IMR-90 (cell line): ENCODE results near the gene RPL37. TPM values are rescaled to one million over a fixed set of nuclear protein-coding genes. Genes with fewer than 3 reads are reported as not detected.

Experiments used
- ATAC-seq: fragments of 200-7000 bp; cut with Tn5 transposase; 2 replicates; pipeline ENCODE4 v1.9.1; 2020; ENCODE audit warnings: low read depth, mild to moderate bottlenecking, moderate library complexity
- BruUV-seq: library from RNA; stranded (reverse); fragments of 400-500 nt; replicated peaks from 2 replicates; lab custom pipeline; 2021; lab: Mats Ljungman, UMichigan
- CTCF ChIA-PET: fragments of 300-600 bp; formaldehyde crosslinking; extraction: SDS; loops from one replicate; lab custom pipeline; 2021; ENCODE audit warnings: antibody characterized with exemption; lab: Yijun Ruan, JAX
- POLR2A ChIA-PET: fragments of 300-600 bp; sonication (Branson Sonifier 250); formaldehyde crosslinking; loops from one replicate; lab custom pipeline; 2022; ENCODE audit warnings: antibody characterized with exemption; ENCODE audit not compliant: unreplicated experiment; lab: Charles Lee
- DNase-seq: peaks from one replicate; pipeline ENCODE4 v3.0.0; 2013
- H2AFZ ChIP-seq: replicated peaks from 2 replicates; pipeline ENCODE3; 2013; ENCODE audit warnings: low read length, mild to moderate bottlenecking; ENCODE audit not compliant: poor library complexity
- H2AK5ac ChIP-seq: 2 replicates; pipeline ENCODE4 v1.6.1; 2013; ENCODE audit warnings: low read depth, low read length, inconsistent platforms
- H2AK9ac ChIP-seq: replicated peaks from 2 replicates; pipeline ENCODE3; 2013; ENCODE audit warnings: mild to moderate bottlenecking, low read depth, low read length, moderate library complexity; ENCODE audit not compliant: poor library complexity
- H2BK120ac ChIP-seq: 2 replicates; pipeline ENCODE4 v1.6.1; 2013; ENCODE audit warnings: low read depth, low read length, inconsistent platforms
- H2BK15ac ChIP-seq: 3 replicates; pipeline ENCODE4 v1.6.1; 2013; ENCODE audit warnings: low read depth, low read length, inconsistent platforms
- H2BK20ac ChIP-seq: 2 replicates; pipeline ENCODE4 v1.6.1; 2013; ENCODE audit warnings: low read depth, mild to moderate bottlenecking, inconsistent platforms, low read length, moderate library complexity
- H2BK5ac ChIP-seq: 2 replicates; pipeline ENCODE4 v1.6.1; 2013; ENCODE audit warnings: mild to moderate bottlenecking, low read depth, low read length, inconsistent platforms; ENCODE audit not compliant: poor library complexity, severe bottlenecking
- H3K14ac ChIP-seq: replicated peaks from 2 replicates; pipeline ENCODE4 v1.6.1; 2013; ENCODE audit warnings: low read depth, low read length, inconsistent platforms
- H3K18ac ChIP-seq: 2 replicates; pipeline ENCODE4 v1.6.1; 2013; ENCODE audit warnings: low read depth, low read length, control low read depth
- H3K23ac ChIP-seq: 2 replicates; pipeline ENCODE4 v1.6.1; 2013; ENCODE audit warnings: low read depth, low read length, inconsistent platforms
- H3K27ac ChIP-seq: 2 replicates; pipeline ENCODE4 v1.5.1; 2013; ENCODE audit warnings: mild to moderate bottlenecking, control low read depth, low read length; ENCODE audit not compliant: insufficient read depth
- H3K27me3 ChIP-seq: 2 replicates; pipeline ENCODE4 v1.6.1; 2013; ENCODE audit warnings: low read length; ENCODE audit not compliant: control insufficient read depth, insufficient read depth
- H3K36me3 ChIP-seq: 2 replicates; pipeline ENCODE4 v1.6.1; 2013; ENCODE audit warnings: low read length, mixed read lengths; ENCODE audit not compliant: control insufficient read depth, insufficient read depth
- H3K4ac ChIP-seq: 2 replicates; pipeline ENCODE4 v1.6.1; 2013; ENCODE audit warnings: low read depth, low read length, inconsistent platforms
- H3K4me1 ChIP-seq: 2 replicates; pipeline ENCODE4 v1.6.1; 2013; ENCODE audit warnings: low read length, mixed read lengths; ENCODE audit not compliant: control insufficient read depth, insufficient read depth
- H3K4me2 ChIP-seq: 2 replicates; pipeline ENCODE4 v1.6.1; 2013; ENCODE audit warnings: low read depth, mild to moderate bottlenecking, control low read depth, low read length, moderate library complexity
- H3K4me3 ChIP-seq: 2 replicates; pipeline ENCODE4 v1.5.1; 2013; ENCODE audit warnings: low read depth, mild to moderate bottlenecking, control low read depth, low read length, moderate library complexity; ENCODE audit not compliant: insufficient read depth
- H3K56ac ChIP-seq: 2 replicates; pipeline ENCODE4 v1.6.1; 2013; ENCODE audit warnings: low read length, inconsistent platforms; ENCODE audit not compliant: insufficient read depth; ENCODE audit errors: extremely low read depth
- H3K79me1 ChIP-seq, 2 experiments: 2 replicates each; pipeline ENCODE4 v1.6.1; 2013; ENCODE audit warnings: low read length in 2 of 2, inconsistent platforms in 1 of 2, low read depth in 1 of 2
- H3K9ac ChIP-seq: 2 replicates; pipeline ENCODE4 v1.6.1; 2013; ENCODE audit warnings: low read depth, low read length, control low read depth
- H3K9me1 ChIP-seq: 2 replicates; pipeline ENCODE4 v1.6.1; 2013; ENCODE audit warnings: low read length, inconsistent platforms; ENCODE audit not compliant: insufficient read depth
- H3K9me3 ChIP-seq: 2 replicates; pipeline ENCODE4 v1.6.1; 2013; ENCODE audit warnings: low read length; ENCODE audit not compliant: control insufficient read depth, insufficient read depth
- H4K20me1 ChIP-seq: 2 replicates; pipeline ENCODE4 v1.6.1; 2013; ENCODE audit warnings: low read length, inconsistent platforms; ENCODE audit not compliant: insufficient read depth
- H4K5ac ChIP-seq: 2 replicates; pipeline ENCODE4 v1.6.1; 2013; ENCODE audit warnings: mild to moderate bottlenecking, low read depth, low read length, control low read depth
- H4K8ac ChIP-seq, 2 experiments: 2 replicates each; pipeline ENCODE4 v1.6.1; 2013; ENCODE audit warnings: low read depth in 2 of 2, low read length in 2 of 2, control low read depth in 1 of 2, inconsistent platforms in 1 of 2
- H4K91ac ChIP-seq: 2 replicates; pipeline ENCODE4 v1.6.1; 2013; ENCODE audit warnings: low read depth, low read length, inconsistent platforms; ENCODE audit not compliant: insufficient read depth
- BHLHE40 ChIP-seq: fragments of 150-350 bp; IDR thresholded peaks from 2 replicates; pipeline ENCODE4 v1.6.1; 2016; ENCODE audit warnings: mild to moderate bottlenecking, low read depth, low read length
- CEBPB ChIP-seq: IDR thresholded peaks from 2 replicates; pipeline ENCODE4 v1.6.1; 2012; ENCODE audit warnings: low read depth, low read length, improper control_type of control experiment
- FOS ChIP-seq: fragments of 150-350 bp; IDR thresholded peaks from 2 replicates; pipeline ENCODE4 v1.6.1; 2016; ENCODE audit warnings: low read depth, low read length
- MAFK ChIP-seq: IDR thresholded peaks from 2 replicates; pipeline ENCODE4 v1.6.1; 2012; ENCODE audit warnings: low read depth, low read length, improper control_type of control experiment
- MAZ ChIP-seq: IDR thresholded peaks from 2 replicates; pipeline ENCODE4 v1.6.1; 2012; ENCODE audit warnings: low read depth, mild to moderate bottlenecking, low read length, improper control_type of control experiment, moderate library complexity, borderline replicate concordance
- NFE2L2 ChIP-seq: fragments of 150-350 bp; IDR thresholded peaks from 2 replicates; pipeline ENCODE4 v1.6.1; 2016; ENCODE audit warnings: low read depth, mild to moderate bottlenecking, low read length
- POLR2A ChIP-seq: IDR thresholded peaks from 2 replicates; pipeline ENCODE4 v1.6.1; 2012; ENCODE audit warnings: mild to moderate bottlenecking, low read depth, low read length
- RAD21 ChIP-seq: IDR thresholded peaks from 2 replicates; pipeline ENCODE4 v1.6.1; 2012; ENCODE audit warnings: low read length, improper control_type of control experiment
- RCOR1 ChIP-seq: IDR thresholded peaks from 2 replicates; pipeline ENCODE4 v1.6.1; 2012; ENCODE audit warnings: mild to moderate bottlenecking, low read length, improper control_type of control experiment; ENCODE audit not compliant: insufficient replicate concordance
- RFX5 ChIP-seq: IDR thresholded peaks from 2 replicates; pipeline ENCODE4 v1.8.0; 2012; ENCODE audit warnings: low read depth, mild to moderate bottlenecking, low read length, moderate library complexity
- SMC3 ChIP-seq: fragments of 150-350 bp; IDR thresholded peaks from 2 replicates; pipeline ENCODE4 v1.6.1; 2016; ENCODE audit warnings: low read depth, mild to moderate bottlenecking, antibody characterized with exemption, low read length, moderate library complexity
- WGBS, 2 experiments: methylation state at CpG; one replicate each; pipeline versions ENCODE4 v1.1.5 to v1.1.7; 2013; ENCODE audit warnings: missing lambda C conversion rate in 2 of 2; ENCODE audit not compliant: insufficient read length in 1 of 2; ENCODE audit errors: extremely low coverage in 2 of 2; 5-methylcytosine and 5-hydroxymethylcytosine counted together
- dilution Hi-C: fragments of 300-500 bp; cut with HindIII; formaldehyde crosslinking; loops from one replicate; pipeline ENCODE4 v1.14.3; 2018; ENCODE audit warnings: low sequenced_read_pairs; ENCODE audit not compliant: unreplicated experiment
- in situ Hi-C: fragments of 300-500 bp; cut with MboI; formaldehyde crosslinking; loops from 3 replicates; pipeline ENCODE4 v1.14.3; 2019; ENCODE audit warnings: low sequenced_read_pairs, inconsistent platforms, mixed read lengths
- intact Hi-C: fragments of 100-400 bp; cut with micrococcal nuclease; formaldehyde crosslinking; loops from 2 replicates; pipeline ENCODE4 v1.10.0; 2022
- polyA plus RNA-seq, 3 experiments: library from polyadenylated mRNA; depleted of rRNA; stranded (reverse); fragments of >200 nt; gene quantifications; 2 replicates each; pipeline ENCODE4 v1.2.3, GENCODE V29; 2012; ENCODE audit warnings: low replicate concordance in 1 of 3
- total RNA-seq: library from RNA; depleted of rRNA; stranded (reverse); fragments of >200 nt; gene quantifications from 2 replicates; pipeline ENCODE4 v1.2.3, GENCODE V29; 2012
- TF ChIP-seq, protein P1 (sequence below): fragments of 150-350 bp; IDR thresholded peaks from 2 replicates; pipeline ENCODE4 v1.6.1; 2017; ENCODE audit warnings: mild to moderate bottlenecking, antibody characterized with exemption, low read length, low read depth
- TF ChIP-seq, protein P2 (sequence below): conservative IDR thresholded peaks from 2 replicates; pipeline ENCODE4 v1.5.1; 2012; ENCODE audit warnings: mild to moderate bottlenecking, low read depth, low read length, improper control_type of control experiment

The RPL37 gene
- total and polyA plus RNA-seq, 2 of the 4 experiments (the other 2 are of a cell fraction) = 35.3 to 294 TPM

DNA sequence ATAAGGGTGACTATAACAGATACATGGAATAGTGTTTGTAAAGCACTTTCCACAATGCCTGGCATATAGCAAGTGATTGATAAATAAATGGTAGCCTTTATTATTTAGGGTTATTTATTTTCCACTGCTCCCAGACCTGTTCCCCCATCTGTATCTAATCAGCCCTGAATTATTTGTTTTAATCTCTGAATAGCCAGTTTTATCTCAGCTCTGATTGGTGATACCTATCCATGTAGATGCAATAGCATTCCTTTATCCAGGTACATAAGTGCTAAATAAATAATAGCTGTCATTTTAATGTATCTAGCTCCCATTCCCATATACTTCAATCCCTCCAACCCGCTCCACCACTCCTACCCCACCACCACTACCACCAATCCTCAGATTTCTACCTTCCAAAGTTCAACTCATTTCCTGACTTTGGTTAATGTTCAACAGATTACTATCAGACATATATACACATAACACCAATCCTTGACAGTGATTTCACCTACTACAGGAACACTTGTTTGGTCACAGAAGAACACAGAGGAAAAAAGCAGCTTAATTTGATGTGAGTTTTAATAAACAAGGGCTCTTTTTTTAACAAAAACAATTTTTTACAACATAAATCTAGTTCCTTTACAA is 50.9 kb downstream of the RPL37 start:
- Histone ChIP-seq H3K18ac (no peak overlapping the region), H3K14ac (no peak overlapping the region), H3K4me1 (peaks cover 6% of the 10 kb centered on the region), H3K27ac (no peak overlapping the region), H3K9ac (no peak overlapping the region), H3K4ac (no peak overlapping the region), H2BK20ac (no peak overlapping the region), H3K56ac (no peak overlapping the region), H3K36me3 (peaks cover 6% of the 10 kb centered on the region), H2AK5ac (no peak overlapping the region), H2BK15ac (no peak overlapping the region), H3K27me3 (no peaks in the 10 kb centered on the region), H3K4me3 (no peak overlapping the region), H2AK9ac (no peak overlapping the region), H4K8ac (no peak overlapping the region), H4K91ac (no peak overlapping the region), H2AFZ (no peak overlapping the region), H3K4me2 (no peak overlapping the region), H4K5ac (no peak overlapping the region), H4K20me1 (peaks cover 92% of the 10 kb centered on the region), H3K9me1 (no peaks in the 10 kb centered on the region; the same call in 1 of the 2 replicates), H2BK5ac (no peak overlapping the region), H3K23ac (no peak overlapping the region), H2BK120ac (no peak overlapping the region), H3K79me1 (peaks cover 0 to 39% of the 10 kb centered on the region in 2 experiments; a peak in 3 of 4 replicates), H3K9me3 (no peaks in the 10 kb centered on the region)
- POLR2A ChIA-PET = no interaction called here
- TF ChIP-seq CEBPB = no peak
- TF ChIP-seq RFX5 = no peak
- no peak for TF ChIP-seq RCOR1
- no peak for TF ChIP-seq POLR2A
- no peak for TF ChIP-seq SMC3
- TF ChIP-seq, protein P1, sequence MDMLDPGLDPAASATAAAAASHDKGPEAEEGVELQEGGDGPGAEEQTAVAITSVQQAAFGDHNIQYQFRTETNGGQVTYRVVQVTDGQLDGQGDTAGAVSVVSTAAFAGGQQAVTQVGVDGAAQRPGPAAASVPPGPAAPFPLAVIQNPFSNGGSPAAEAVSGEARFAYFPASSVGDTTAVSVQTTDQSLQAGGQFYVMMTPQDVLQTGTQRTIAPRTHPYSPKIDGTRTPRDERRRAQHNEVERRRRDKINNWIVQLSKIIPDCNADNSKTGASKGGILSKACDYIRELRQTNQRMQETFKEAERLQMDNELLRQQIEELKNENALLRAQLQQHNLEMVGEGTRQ = no peak
- no peak for TF ChIP-seq RAD21
- TF ChIP-seq NFE2L2 = no peak
- TF ChIP-seq MAFK = no peak
- TF ChIP-seq FOS = no peak
- no peak for TF ChIP-seq BHLHE40
- TF ChIP-seq MAZ = no peak
- TF ChIP-seq, protein P2, sequence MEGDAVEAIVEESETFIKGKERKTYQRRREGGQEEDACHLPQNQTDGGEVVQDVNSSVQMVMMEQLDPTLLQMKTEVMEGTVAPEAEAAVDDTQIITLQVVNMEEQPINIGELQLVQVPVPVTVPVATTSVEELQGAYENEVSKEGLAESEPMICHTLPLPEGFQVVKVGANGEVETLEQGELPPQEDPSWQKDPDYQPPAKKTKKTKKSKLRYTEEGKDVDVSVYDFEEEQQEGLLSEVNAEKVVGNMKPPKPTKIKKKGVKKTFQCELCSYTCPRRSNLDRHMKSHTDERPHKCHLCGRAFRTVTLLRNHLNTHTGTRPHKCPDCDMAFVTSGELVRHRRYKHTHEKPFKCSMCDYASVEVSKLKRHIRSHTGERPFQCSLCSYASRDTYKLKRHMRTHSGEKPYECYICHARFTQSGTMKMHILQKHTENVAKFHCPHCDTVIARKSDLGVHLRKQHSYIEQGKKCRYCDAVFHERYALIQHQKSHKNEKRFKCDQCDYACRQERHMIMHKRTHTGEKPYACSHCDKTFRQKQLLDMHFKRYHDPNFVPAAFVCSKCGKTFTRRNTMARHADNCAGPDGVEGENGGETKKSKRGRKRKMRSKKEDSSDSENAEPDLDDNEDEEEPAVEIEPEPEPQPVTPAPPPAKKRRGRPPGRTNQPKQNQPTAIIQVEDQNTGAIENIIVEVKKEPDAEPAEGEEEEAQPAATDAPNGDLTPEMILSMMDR = no peak
- BruUV-seq = no TSS peak
- dilution Hi-C loops (no loop called here), intact Hi-C loops (no loop called here), in situ Hi-C loops (no loop called here)
- DNase-seq (no peak), ATAC-seq (no peak)
- WGBS, 2 experiments = 100% methylated on average over 1 of the region's 1 CpG; no CpG with 5 or more reads in 1 of the 2 experiments
- CTCF ChIA-PET = no interaction called here
